ENCODE measurements around the gene SIRT7. TPM values are rescaled to one million over a fixed set of nuclear protein-coding genes. Genes with fewer than 3 reads are reported as not detected.

The SIRT7 gene
- polyA plus RNA-seq, 1 of the 3 experiments (the other 2 are of a cell fraction), result 32.6 TPM

DNA sequence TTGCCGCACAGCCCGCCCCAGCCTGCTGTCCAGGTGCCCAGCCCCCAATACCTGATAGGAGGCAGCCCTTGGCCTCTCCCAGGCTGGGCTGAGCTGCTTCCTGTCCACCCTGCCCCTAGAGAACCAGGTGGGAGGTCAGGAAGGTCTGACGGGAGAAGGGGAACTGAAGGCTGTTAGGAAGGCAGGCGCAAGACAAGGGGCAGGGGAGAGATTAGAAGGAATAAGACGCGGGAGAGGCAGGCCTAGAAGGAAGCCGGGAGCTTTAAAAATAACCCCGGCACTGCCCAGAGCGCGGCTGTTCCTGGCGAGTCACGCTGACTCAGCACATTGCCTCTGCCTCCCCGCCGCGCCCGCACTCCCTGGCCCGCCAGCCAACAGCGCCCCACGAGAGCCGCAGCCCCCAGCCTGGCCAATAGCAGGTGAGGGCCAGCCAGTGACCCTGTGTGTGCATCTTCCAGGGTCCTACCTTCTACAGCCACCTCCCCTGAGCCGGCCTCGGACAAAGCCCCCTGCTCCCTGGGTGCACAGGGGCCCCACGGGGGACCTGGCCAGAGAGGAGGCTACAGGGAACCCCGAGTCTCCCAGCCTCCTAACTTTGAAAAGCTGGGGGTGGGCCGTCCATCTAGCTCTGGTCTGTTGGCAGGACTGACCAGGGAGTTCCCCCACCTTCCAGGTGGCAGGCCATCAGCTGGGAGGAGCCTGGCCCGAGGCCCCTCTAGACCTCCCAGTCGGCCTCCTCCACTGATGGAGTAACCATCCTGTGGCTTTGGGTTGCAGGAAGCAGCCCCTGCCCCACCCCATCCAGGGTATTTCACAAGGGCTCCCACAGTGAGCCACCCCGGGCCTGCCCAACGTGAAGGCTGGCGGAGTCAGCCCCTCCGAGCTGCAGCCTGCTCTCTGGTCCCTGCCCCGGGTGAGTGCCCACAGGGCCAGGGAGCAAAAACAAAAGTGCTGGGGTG, 5.6 kb upstream of the SIRT7 start:
- peaks cover 73% of the 10 kb centered on the region for H4K20me1 ChIP-seq (ENCODE audit: insufficient read depth)
- DNase-seq, result no peak
- no peak overlapping the region for H2AFZ ChIP-seq (ENCODE audit: low read depth)

DNA sequence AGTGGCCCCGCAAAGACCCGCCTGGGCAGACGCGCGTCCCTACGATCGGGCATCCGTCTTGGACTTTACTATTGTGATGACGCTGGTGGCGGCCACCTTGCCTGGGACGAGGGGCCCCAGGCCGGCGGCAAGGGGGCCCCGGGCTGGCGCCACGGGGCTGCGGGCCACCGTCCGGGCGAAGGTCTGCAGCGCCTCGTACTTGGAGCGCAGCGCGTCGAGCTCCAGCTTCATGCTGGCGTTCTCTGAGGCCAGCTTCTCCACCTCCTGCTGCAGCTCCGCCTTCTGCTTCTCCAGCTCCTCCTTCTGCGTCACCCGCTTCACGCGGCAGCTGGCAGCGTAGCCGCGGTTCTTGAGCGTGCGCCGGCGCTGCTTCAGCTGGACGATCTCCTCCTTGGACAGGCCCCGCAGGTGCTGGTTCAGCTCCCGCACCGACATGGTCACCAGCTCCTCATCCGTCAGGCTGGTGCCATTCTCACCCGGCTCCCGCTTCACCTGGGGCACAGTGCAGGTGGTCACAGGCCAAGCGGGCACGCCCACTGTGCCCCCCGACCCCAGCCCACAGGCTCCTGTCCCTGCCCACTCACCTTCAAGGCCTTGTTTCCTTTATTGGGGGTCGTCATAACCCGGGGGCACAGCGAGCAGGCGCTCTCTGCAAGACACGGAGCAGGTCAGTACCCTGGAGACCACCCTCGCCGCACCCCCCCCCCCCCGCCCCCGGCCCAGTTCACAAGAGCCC, 4.8 kb upstream of the SIRT7 start:
- Histone ChIP-seq H3K9me3 (no peaks in the 10 kb centered on the region), H3K4me2 (no peak overlapping the region), H4K20me1 (ENCODE audit: insufficient read depth) (peaks cover 78% of the 10 kb centered on the region), H3K4me3 (ENCODE audit: low read depth in 2 of 2, low read length in 1 of 2) (no peak overlapping the region), H3K27ac (ENCODE audit: low read depth in 2 of 2, low read length in 1 of 2) (no peak overlapping the region), H3K9ac (no peak overlapping the region), H3K4me1 (ENCODE audit: control insufficient read depth in 1 of 2, insufficient read depth in 2 of 2, low read depth in 1 of 2, low read length in 1 of 2) (peaks cover 15 to 23% of the 10 kb centered on the region in 2 experiments; a peak in 2 of 4 replicates), H3K27me3 (ENCODE audit: insufficient read depth) (no peaks in the 10 kb centered on the region), H2AFZ (ENCODE audit: low read depth) (no peak overlapping the region), H3K79me2 (ENCODE audit: insufficient read depth) (peaks cover 88% of the 10 kb centered on the region), H3F3A (replicated peaks; ENCODE audit: insufficient read depth) (peaks cover 15% of the 10 kb centered on the region), H3K36me3 (replicated peaks in 1 of 2; ENCODE audit: control insufficient read depth in 1 of 2, insufficient read depth in 2 of 2, low read length in 1 of 2) (peaks cover 9 to 40% of the 10 kb centered on the region in 2 experiments), H3K9me2 (no peaks in the 10 kb centered on the region)
- ChIA-PET POLR2A (no interaction called here), CTCF (interaction anchor here (1.9 to 11.7 kb wide), 2 partner anchors 38 to 54 kb away, joined by 6 to 107 read pairs; partner anchors contain the start of gene NOTUM)
- 91% methylated on average over 46 of the region's 58 CpGs for WGBS (ENCODE audit: low lambda C conversion rate)
- no peak for DNase-seq
- TF ChIP-seq RXRA (IDR thresholded peaks at IDR 0.05; ENCODE audit: borderline replicate concordance, low read depth), result no peak
- no peak for TF ChIP-seq FOXJ3 (CRISPR knock-in tag; IDR thresholded peaks at IDR 0.05)
- TF ChIP-seq SMC3 (IDR thresholded peaks at IDR 0.05; ENCODE audit: low read depth, low read length), result no peak
- TF ChIP-seq RCOR1 (IDR thresholded peaks at IDR 0.05; ENCODE audit: low read length), result no peak
- TF ChIP-seq TEAD4 (IDR thresholded peaks at IDR 0.05; ENCODE audit: borderline replicate concordance, insufficient read depth), result no peak
- TF ChIP-seq FOXM1 (IDR thresholded peaks at IDR 0.05; ENCODE audit: low read depth), result no peak
- TF ChIP-seq CHD2 (IDR thresholded peaks at IDR 0.05; ENCODE audit: low read length, partially characterized antibody), result no peak
- TF ChIP-seq, protein P1, sequence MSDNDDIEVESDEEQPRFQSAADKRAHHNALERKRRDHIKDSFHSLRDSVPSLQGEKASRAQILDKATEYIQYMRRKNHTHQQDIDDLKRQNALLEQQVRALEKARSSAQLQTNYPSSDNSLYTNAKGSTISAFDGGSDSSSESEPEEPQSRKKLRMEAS (IDR thresholded peaks at IDR 0.05; ENCODE audit: low read depth), result no peak
- no peak for TF ChIP-seq NRF1 (IDR thresholded peaks at IDR 0.05; ENCODE audit: low read depth, low read length)
- TF ChIP-seq EZH2phosphoT487 (IDR thresholded peaks at IDR 0.05; ENCODE audit: borderline replicate concordance, low read depth), result no peak
- TF ChIP-seq FOSL2 (IDR thresholded peaks at IDR 0.05; ENCODE audit: borderline replicate concordance, low read depth), result no peak

More for the DNA sequence above, 5.6 kb upstream of the SIRT7 start:
- Histone ChIP-seq H3K4me2 (peak overlapping the region; percentile 6; the same call in 1 of the 2 replicates), H3K9me3 (no peaks in the 10 kb centered on the region), H3K4me3 (ENCODE audit: low read depth in 2 of 2, low read length in 1 of 2) (no peak overlapping the region), H3F3A (replicated peaks; ENCODE audit: insufficient read depth) (peaks cover 11% of the 10 kb centered on the region), H3K79me2 (ENCODE audit: insufficient read depth) (peaks cover 83% of the 10 kb centered on the region), H3K9ac (no peak overlapping the region), H3K36me3 (replicated peaks in 1 of 2; ENCODE audit: control insufficient read depth in 1 of 2, insufficient read depth in 2 of 2, low read length in 1 of 2) (peaks cover 9 to 40% of the 10 kb centered on the region in 2 experiments), H3K27ac (ENCODE audit: low read depth in 2 of 2, low read length in 1 of 2) (no peak overlapping the region; a peak in 1 of 4 replicates), H3K9me2 (no peaks in the 10 kb centered on the region), H3K27me3 (ENCODE audit: insufficient read depth) (no peaks in the 10 kb centered on the region), H3K4me1 (ENCODE audit: control insufficient read depth in 1 of 2, insufficient read depth in 2 of 2, low read depth in 1 of 2, low read length in 1 of 2) (peaks cover 15 to 24% of the 10 kb centered on the region in 2 experiments; a peak in 2 of 4 replicates)
- ChIA-PET POLR2A (interaction anchor here (0.7 to 1.7 kb wide), 2 partner anchors 53 to 82 kb away, joined by 3 to 8 read pairs; partner anchors contain the start of gene ARHGDIA), CTCF (interaction anchor here (1.0 to 11.7 kb wide), 6 partner anchors 11 to 97 kb away, joined by 3 to 107 read pairs (median 6); partner anchors contain the start of gene NOTUM)
- 74% methylated on average over 31 of the region's 32 CpGs for WGBS (ENCODE audit: low lambda C conversion rate)
- TF ChIP-seq MEF2A (IDR thresholded peaks at IDR 0.05; ENCODE audit: borderline replicate concordance, low read depth) (no peak), YY1 (IDR thresholded peaks at IDR 0.05; ENCODE audit: low read depth) (no peak), GABPA (IDR thresholded peaks at IDR 0.05; ENCODE audit: low read depth) (no peak), NFIC (IDR thresholded peaks at IDR 0.05; ENCODE audit: borderline replicate concordance) (no peak), RXRA (IDR thresholded peaks at IDR 0.05; ENCODE audit: borderline replicate concordance, low read depth) (no peak), TCF12 (IDR thresholded peaks at IDR 0.05) (no peak)
- TF ChIP-seq, protein P2, sequence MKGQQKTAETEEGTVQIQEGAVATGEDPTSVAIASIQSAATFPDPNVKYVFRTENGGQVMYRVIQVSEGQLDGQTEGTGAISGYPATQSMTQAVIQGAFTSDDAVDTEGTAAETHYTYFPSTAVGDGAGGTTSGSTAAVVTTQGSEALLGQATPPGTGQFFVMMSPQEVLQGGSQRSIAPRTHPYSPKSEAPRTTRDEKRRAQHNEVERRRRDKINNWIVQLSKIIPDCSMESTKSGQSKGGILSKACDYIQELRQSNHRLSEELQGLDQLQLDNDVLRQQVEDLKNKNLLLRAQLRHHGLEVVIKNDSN (IDR thresholded peaks at IDR 0.05; ENCODE audit: borderline replicate concordance, low read depth), result no peak
- TF ChIP-seq, protein P3, sequence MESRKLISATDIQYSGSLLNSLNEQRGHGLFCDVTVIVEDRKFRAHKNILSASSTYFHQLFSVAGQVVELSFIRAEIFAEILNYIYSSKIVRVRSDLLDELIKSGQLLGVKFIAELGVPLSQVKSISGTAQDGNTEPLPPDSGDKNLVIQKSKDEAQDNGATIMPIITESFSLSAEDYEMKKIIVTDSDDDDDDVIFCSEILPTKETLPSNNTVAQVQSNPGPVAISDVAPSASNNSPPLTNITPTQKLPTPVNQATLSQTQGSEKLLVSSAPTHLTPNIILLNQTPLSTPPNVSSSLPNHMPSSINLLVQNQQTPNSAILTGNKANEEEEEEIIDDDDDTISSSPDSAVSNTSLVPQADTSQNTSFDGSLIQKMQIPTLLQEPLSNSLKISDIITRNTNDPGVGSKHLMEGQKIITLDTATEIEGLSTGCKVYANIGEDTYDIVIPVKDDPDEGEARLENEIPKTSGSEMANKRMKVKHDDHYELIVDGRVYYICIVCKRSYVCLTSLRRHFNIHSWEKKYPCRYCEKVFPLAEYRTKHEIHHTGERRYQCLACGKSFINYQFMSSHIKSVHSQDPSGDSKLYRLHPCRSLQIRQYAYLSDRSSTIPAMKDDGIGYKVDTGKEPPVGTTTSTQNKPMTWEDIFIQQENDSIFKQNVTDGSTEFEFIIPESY (IDR thresholded peaks at IDR 0.05; ENCODE audit: borderline replicate concordance, low read depth), result no peak
